H9 (cell line): ENCODE measurements around the gene UBE3A. TPM values are rescaled to one million over a fixed set of nuclear protein-coding genes. Genes with fewer than 3 reads are reported as not detected.

ENCODE experiments used
- DNase-seq: peaks from one replicate; pipeline ENCODE4 v3.0.0-alpha.2; 2017
- H2AFZ ChIP-seq: one replicate; pipeline ENCODE4 v1.6.1; 2013; ENCODE audit warnings: mild to moderate bottlenecking, low read length, control low read depth, moderate library complexity
- H2AK5ac ChIP-seq: 2 replicates; pipeline ENCODE4 v1.6.1; 2013; ENCODE audit warnings: low read length, control low read depth, mixed read lengths; ENCODE audit not compliant: insufficient read length
- H2BK120ac ChIP-seq: one replicate; pipeline ENCODE4 v1.6.1; 2013; ENCODE audit warnings: low read depth, mild to moderate bottlenecking, low read length, control low read depth, inconsistent platforms; ENCODE audit not compliant: poor library complexity, severe bottlenecking
- H2BK12ac ChIP-seq: 2 replicates; pipeline ENCODE4 v1.6.1; 2013; ENCODE audit warnings: low read length, control low read depth, mixed read lengths, low read depth; ENCODE audit not compliant: insufficient read length
- H2BK15ac ChIP-seq: 2 replicates; pipeline ENCODE4 v1.6.1; 2013; ENCODE audit warnings: low read depth, low read length, control low read depth
- H2BK20ac ChIP-seq: one replicate; pipeline ENCODE4 v1.6.1; 2013; ENCODE audit warnings: low read depth, mild to moderate bottlenecking, low read length, control low read depth, inconsistent platforms; ENCODE audit not compliant: poor library complexity, severe bottlenecking
- H2BK5ac ChIP-seq: 2 replicates; pipeline ENCODE4 v1.6.1; 2013; ENCODE audit warnings: low read length, control low read depth, mixed read lengths; ENCODE audit not compliant: insufficient read length
- H3K14ac ChIP-seq: 2 replicates; pipeline ENCODE4 v1.6.1; 2013; ENCODE audit warnings: low read length, control low read depth; ENCODE audit not compliant: insufficient read depth
- H3K18ac ChIP-seq: 2 replicates; pipeline ENCODE4 v1.6.1; 2013; ENCODE audit warnings: low read depth, mild to moderate bottlenecking, mixed read lengths, low read length, control low read depth; ENCODE audit not compliant: insufficient read length
- H3K23ac ChIP-seq: 2 replicates; pipeline ENCODE4 v1.6.1; 2013; ENCODE audit warnings: low read length, control low read depth, mixed read lengths, low read depth; ENCODE audit not compliant: insufficient read length
- H3K23me2 ChIP-seq: 2 replicates; pipeline ENCODE4 v1.6.1; 2013; ENCODE audit warnings: low read depth, mild to moderate bottlenecking, mixed read lengths, low read length, control low read depth; ENCODE audit not compliant: insufficient read length, poor library complexity, severe bottlenecking
- H3K27ac ChIP-seq: 2 replicates; pipeline ENCODE4 v1.5.1; 2013; ENCODE audit warnings: low read length, control low read depth, mixed read lengths, low read depth; ENCODE audit not compliant: insufficient read length
- H3K27me3 ChIP-seq: 2 replicates; pipeline ENCODE4 v1.6.1; 2013; ENCODE audit warnings: low read length, control low read depth, inconsistent platforms; ENCODE audit not compliant: insufficient read depth
- H3K4ac ChIP-seq: 2 replicates; pipeline ENCODE4 v1.6.1; 2013; ENCODE audit warnings: low read depth, mild to moderate bottlenecking, control low read depth, inconsistent platforms, low read length, moderate library complexity
- H3K4me1 ChIP-seq: 2 replicates; pipeline ENCODE4 v1.6.1; 2013; ENCODE audit warnings: low read length, control low read depth, inconsistent platforms; ENCODE audit not compliant: insufficient read depth
- H3K4me2 ChIP-seq: 2 replicates; pipeline ENCODE4 v1.6.1; 2013; ENCODE audit warnings: low read length, control low read depth, mixed read lengths; ENCODE audit not compliant: insufficient read length, insufficient read depth
- H3K56ac ChIP-seq: 2 replicates; pipeline ENCODE4 v1.6.1; 2013; ENCODE audit warnings: low read depth, mild to moderate bottlenecking, mixed read lengths, low read length, control low read depth; ENCODE audit not compliant: insufficient read length
- H3K79me1 ChIP-seq: 2 replicates; pipeline ENCODE4 v1.6.1; 2013; ENCODE audit warnings: low read depth, mild to moderate bottlenecking, moderate library complexity, low read length, control low read depth, inconsistent platforms; ENCODE audit not compliant: insufficient read depth, poor library complexity, severe bottlenecking
- H3K79me2 ChIP-seq: 2 replicates; pipeline ENCODE4 v1.6.1; 2013; ENCODE audit warnings: low read length, control low read depth, inconsistent platforms; ENCODE audit not compliant: insufficient read depth
- H3K9ac ChIP-seq: 2 replicates; pipeline ENCODE4 v1.6.1; 2013; ENCODE audit warnings: low read length, control low read depth, mixed read lengths; ENCODE audit not compliant: insufficient read length; ENCODE audit errors: extremely low read depth
- H3K9me3 ChIP-seq: one replicate; pipeline ENCODE4 v1.6.1; 2013; ENCODE audit warnings: low read depth, low read length, inconsistent platforms; ENCODE audit not compliant: control insufficient read depth
- H3T11ph ChIP-seq: one replicate; pipeline ENCODE4 v1.6.1; 2013; ENCODE audit warnings: mild to moderate bottlenecking, low read length, control low read depth, inconsistent platforms
- H4K20me1 ChIP-seq: one replicate; pipeline ENCODE4 v1.6.1; 2013; ENCODE audit not compliant: control insufficient read depth, insufficient read length, insufficient read depth
- H4K5ac ChIP-seq: 2 replicates; pipeline ENCODE4 v1.6.1; 2013; ENCODE audit warnings: low read depth, mild to moderate bottlenecking, mixed read lengths, low read length, control low read depth; ENCODE audit not compliant: insufficient read length
- H4K8ac ChIP-seq: replicated peaks from 2 replicates; pipeline ENCODE4 v1.6.1; 2013; ENCODE audit warnings: low read length, control low read depth, mixed read lengths, low read depth; ENCODE audit not compliant: insufficient read length
- H4K91ac ChIP-seq: 2 replicates; pipeline ENCODE4 v1.6.1; 2013; ENCODE audit warnings: low read depth, mild to moderate bottlenecking, moderate library complexity, mixed read lengths, low read length, control low read depth; ENCODE audit not compliant: insufficient read length
- H3K27ac Mint-ChIP-seq, 3 experiments: 2 replicates in 2 of 3; 3 replicates in 1 of 3; pipeline ENCODE4 v1.8.0; 2020 to 2021; ENCODE audit warnings: mixed read lengths in 3 of 3, mild to moderate bottlenecking in 1 of 3, moderate library complexity in 1 of 3
- H3K27me3 Mint-ChIP-seq: 2 replicates; pipeline ENCODE4 v1.8.0; 2021; ENCODE audit warnings: low read depth, mild to moderate bottlenecking, moderate library complexity, mixed read lengths
- H3K36me3 Mint-ChIP-seq, 3 experiments: 2 replicates in 2 of 3; 3 replicates in 1 of 3; pipeline ENCODE4 v1.8.0; 2020 to 2021; ENCODE audit warnings: low read depth in 3 of 3, mixed read lengths in 3 of 3; ENCODE audit not compliant: insufficient read depth in 1 of 3
- H3K4me1 Mint-ChIP-seq, 2 experiments: 2 replicates each; pipeline ENCODE4 v1.8.0; 2020; ENCODE audit warnings: mixed read lengths in 2 of 2
- H3K4me3 Mint-ChIP-seq, 2 experiments: 2 replicates in 1 of 2; 3 replicates in 1 of 2; pipeline ENCODE4 v1.8.0; 2020 to 2021; ENCODE audit warnings: mild to moderate bottlenecking in 2 of 2, mixed read lengths in 2 of 2, moderate library complexity in 1 of 2
- H3K9me3 Mint-ChIP-seq, 2 experiments: 2 replicates in 1 of 2; 3 replicates in 1 of 2; pipeline ENCODE4 v1.8.0; 2020; ENCODE audit warnings: mild to moderate bottlenecking in 2 of 2, mixed read lengths in 2 of 2, moderate library complexity in 1 of 2
- WGBS: extraction: QIAGEN DNeasy Blood & Tissue Kit; methylation state at CpG from one replicate; pipeline ENCODE4 v1.1.7; 2013; ENCODE audit warnings: missing lambda C conversion rate, low lambda C conversion rate, mixed read lengths; ENCODE audit not compliant: insufficient read length; ENCODE audit errors: extremely low coverage; 5-methylcytosine and 5-hydroxymethylcytosine counted together
- total RNA-seq: library from RNA; stranded (reverse); gene quantifications from 2 replicates; pipeline ENCODE4 v1.2.1, GENCODE V29; 2021
- TF ChIP-seq, protein P1 (sequence below): fragments of 200-600 bp; sonication (generic); conservative IDR thresholded peaks from 3 replicates; pipeline ENCODE4 v1.8.0; 2021; ENCODE audit warnings: antibody characterized with exemption, mild to moderate bottlenecking

UBE3A gene
- total RNA-seq, 1 experiment from 2014 or later: 108 TPM

- H3K9me3 Mint-ChIP-seq: peaks cover 0 to 2% of the 10 kb centered on the region in 2 experiments; a peak in 2 of 5 replicates
- H2BK15ac ChIP-seq: no peak overlapping the region
- TF ChIP-seq, protein P1, sequence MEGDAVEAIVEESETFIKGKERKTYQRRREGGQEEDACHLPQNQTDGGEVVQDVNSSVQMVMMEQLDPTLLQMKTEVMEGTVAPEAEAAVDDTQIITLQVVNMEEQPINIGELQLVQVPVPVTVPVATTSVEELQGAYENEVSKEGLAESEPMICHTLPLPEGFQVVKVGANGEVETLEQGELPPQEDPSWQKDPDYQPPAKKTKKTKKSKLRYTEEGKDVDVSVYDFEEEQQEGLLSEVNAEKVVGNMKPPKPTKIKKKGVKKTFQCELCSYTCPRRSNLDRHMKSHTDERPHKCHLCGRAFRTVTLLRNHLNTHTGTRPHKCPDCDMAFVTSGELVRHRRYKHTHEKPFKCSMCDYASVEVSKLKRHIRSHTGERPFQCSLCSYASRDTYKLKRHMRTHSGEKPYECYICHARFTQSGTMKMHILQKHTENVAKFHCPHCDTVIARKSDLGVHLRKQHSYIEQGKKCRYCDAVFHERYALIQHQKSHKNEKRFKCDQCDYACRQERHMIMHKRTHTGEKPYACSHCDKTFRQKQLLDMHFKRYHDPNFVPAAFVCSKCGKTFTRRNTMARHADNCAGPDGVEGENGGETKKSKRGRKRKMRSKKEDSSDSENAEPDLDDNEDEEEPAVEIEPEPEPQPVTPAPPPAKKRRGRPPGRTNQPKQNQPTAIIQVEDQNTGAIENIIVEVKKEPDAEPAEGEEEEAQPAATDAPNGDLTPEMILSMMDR: no peak
These were observed 25.6 kb upstream of the UBE3A start for GRCh38 chr15:25464383-25464782.

More at GRCh38 chr15:25464383-25464782, 25.6 kb upstream of the UBE3A start:
- Histone ChIP-seq H3K14ac (no peak overlapping the region), H2BK20ac (no peak overlapping the region), H3K23ac (no peak overlapping the region), H3K79me1 (no peaks in the 10 kb centered on the region), H3K9ac (no peak overlapping the region), H4K20me1 (no peaks in the 10 kb centered on the region), H4K8ac (no peak overlapping the region), H2AFZ (no peak overlapping the region), H2BK12ac (no peak overlapping the region), H3T11ph (no peak overlapping the region), H3K4me2 (no peak overlapping the region), H3K18ac (no peak overlapping the region), H2BK5ac (no peak overlapping the region), H3K9me3 (no peaks in the 10 kb centered on the region), H3K27ac (no peak overlapping the region), H2AK5ac (no peak overlapping the region), H4K91ac (no peak overlapping the region), H3K4me1 (no peaks in the 10 kb centered on the region), H3K23me2 (peaks cover 3% of the 10 kb centered on the region), H3K56ac (no peak overlapping the region), H3K27me3 (no peaks in the 10 kb centered on the region), H3K79me2 (no peaks in the 10 kb centered on the region), H4K5ac (no peak overlapping the region), H3K4ac (no peak overlapping the region), H2BK120ac (no peak overlapping the region)
- no CpG with 5 or more reads among the region's 1 CpG for WGBS
- H3K4me1 Mint-ChIP-seq: no peaks in the 10 kb centered on the region
- no peaks in the 10 kb centered on the region for H3K27me3 Mint-ChIP-seq
- DNase-seq: no peak
- no peak overlapping the region for H3K4me3 Mint-ChIP-seq
- H3K27ac Mint-ChIP-seq: no peak overlapping the region
- peaks cover 0 to 4% (median 0%) of the 10 kb centered on the region in 3 experiments; a peak in 2 of 7 replicates for H3K36me3 Mint-ChIP-seq
